NCI-H748 treated with DMSO at 0.1 percent for 48 hours (cell line): ENCODE measurements around the gene PARVB.

ENCODE experiments used
- DNase-seq: peaks from one replicate; lab custom pipeline; 2025; lab: John Stamatoyannopoulos, UW

The PARVB gene

GRCh38 chr22:44028091-44028490, 4.0 kb downstream of the PARVB start:
- no peak for DNase-seq

GRCh38 chr22:44029069-44029468, 5.0 kb downstream of the PARVB start:
- no peak for DNase-seq

- DNase-seq: no peak
Measured at GRCh38 chr22:44030051-44030701, 6.1 kb downstream of the PARVB start.

GRCh38 chr22:44030702-44031082, 6.6 kb downstream of the PARVB start:
- no peak for DNase-seq

GRCh38 chr22:44031158-44031952, 7.3 kb downstream of the PARVB start:
- peak; percentile 12 for DNase-seq

- no peak for DNase-seq
Measured at GRCh38 chr22:44032126-44032730, 8.1 kb downstream of the PARVB start.

- no peak for DNase-seq
Measured at GRCh38 chr22:44033287-44033686, 9.2 kb downstream of the PARVB start.

GRCh38 chr22:44033694-44034093, 9.6 kb downstream of the PARVB start:
- DNase-seq: no peak

- DNase-seq: no peak
Measured at GRCh38 chr22:44037519-44038375, 13.6 kb downstream of the PARVB start.

- no peak for DNase-seq
Measured at GRCh38 chr22:44039566-44040171, 15.6 kb downstream of the PARVB start.

GRCh38 chr22:44042249-44043218, 18.4 kb downstream of the PARVB start:
- DNase-seq: no peak

GRCh38 chr22:44045145-44045544, 21.0 kb downstream of the PARVB start:
- DNase-seq: no peak

GRCh38 chr22:44046485-44047141, 22.5 kb downstream of the PARVB start:
- DNase-seq: no peak

- no peak for DNase-seq
Measured at GRCh38 chr22:44047891-44048301, 23.8 kb downstream of the PARVB start.

- no peak for DNase-seq
Measured at GRCh38 chr22:44049486-44050231, 25.6 kb downstream of the PARVB start.

GRCh38 chr22:44050766-44051355, 26.8 kb downstream of the PARVB start:
- no peak for DNase-seq

GRCh38 chr22:44051358-44051757, 27.3 kb downstream of the PARVB start:
- no peak for DNase-seq

GRCh38 chr22:44051961-44052360, 27.9 kb downstream of the PARVB start:
- DNase-seq: no peak

- no peak for DNase-seq
Measured at GRCh38 chr22:44055805-44056204, 31.7 kb downstream of the PARVB start.
